Measurements from ENCODE around the gene CORO2B. TPM values are rescaled to one million over a fixed set of nuclear protein-coding genes. Genes with fewer than 3 reads are reported as not detected.

Gene CORO2B
- total and polyA plus RNA-seq, 9 of the 15 experiments (the other 6 are each of a cell fraction or from before 2014, with no cell fraction given): not detected

GRCh38 chr15:68565726-68566125 lies 13.1 kb upstream of the CORO2B start:
- no peak for FAIRE-seq
- H3K4me1 ChIP-seq (replicated peaks in 1 of 2; ENCODE audit: control insufficient read depth in 2 of 2, insufficient read depth in 2 of 2, low read length in 2 of 2): no peaks in the 10 kb centered on the region; a peak in 1 of 5 replicates
- H3K79me2 ChIP-seq (ENCODE audit: control insufficient read depth, insufficient read depth, low read length): no peaks in the 10 kb centered on the region
- H3K36me3 ChIP-seq (ENCODE audit: control insufficient read depth, insufficient read depth, low read length): no peaks in the 10 kb centered on the region
- H3K27me3 ChIP-seq (ENCODE audit: control insufficient read depth in 2 of 2, insufficient read depth in 2 of 2, low read length in 2 of 2): peaks cover 5 to 34% of the 10 kb centered on the region in 2 experiments; a peak in 4 of 5 replicates
- H2AFZ ChIP-seq (ENCODE audit: low read depth, low read length): no peak overlapping the region
- ChIA-PET CTCF (ENCODE audit: low intra/inter-chr PET ratio) (interaction anchor here (0.6 kb wide), 1 partner anchor 14 kb away, joined by 3 read pairs; no protein-coding TSS in a partner anchor), POLR2A (interaction anchor here (0.6 to 0.8 kb wide), 2 partner anchors 34 to 330 kb away, joined by 3 read pairs; no protein-coding TSS in a partner anchor)
- no peak overlapping the region for H3K4me3 ChIP-seq
- ATAC-seq: no peak
- peaks cover 8% of the 10 kb centered on the region; the same call in 1 of the 2 replicates for H4K20me1 ChIP-seq (replicated peaks; ENCODE audit: control insufficient read depth, insufficient read depth, low read length)
- H3K9me3 ChIP-seq (replicated peaks; ENCODE audit: control insufficient read depth, insufficient read depth, low read depth, low read length): no peaks in the 10 kb centered on the region
- H3K9ac ChIP-seq (ENCODE audit: insufficient read depth in 1 of 2, low read depth in 2 of 2, low read length in 2 of 2): no peak overlapping the region; a peak in 1 of 4 replicates
- no peak for TF ChIP-seq TAF1 (IDR thresholded peaks at IDR 0.05; ENCODE audit: control insufficient read depth, extremely low read depth, insufficient read depth, low read length, severe bottlenecking)
- no peak for TF ChIP-seq POLR3A (IDR thresholded peaks at IDR 0.05; ENCODE audit: borderline replicate concordance, extremely low read depth, insufficient read depth, insufficient read length)
- TF ChIP-seq ARID3A (IDR thresholded peaks at IDR 0.05; ENCODE audit: borderline replicate concordance, low read depth, low read length): no peak
- TF ChIP-seq ZNF133 (CRISPR knock-in tag; IDR thresholded peaks at IDR 0.05): no peak
- TF ChIP-seq ZBTB33 (CRISPR knock-in tag; IDR thresholded peaks at IDR 0.05): no peak
- no peak for TF ChIP-seq NCOA4 (IDR thresholded peaks at IDR 0.05; ENCODE audit: partially characterized antibody)
- H3K27ac ChIP-seq (ENCODE audit: extremely low read depth, low read depth, low read length): no peak overlapping the region
- DNase-seq (ENCODE audit: extremely low read depth in 1 of 4, low spot score in 3 of 4): no peak
- H3K9me1 ChIP-seq (ENCODE audit: control insufficient read depth, insufficient read depth, low read length): no peaks in the 10 kb centered on the region
- in situ Hi-C loops (cut with MboI): no loop called here
- no peak overlapping the region for H3K4me2 ChIP-seq (ENCODE audit: insufficient read depth, low read length)
- intact Hi-C loops (cut with micrococcal nuclease): no loop called here
- no TSS peak for BruUV-seq (replicated peaks)
- WGBS (ENCODE audit: insufficient coverage, low coverage, missing lambda C conversion rate): 0% methylated on average over 4 of the region's 4 CpGs

Measured in K562 (cell line).